ENCODE results near the gene PTTG1.

Gene PTTG1

DNA sequence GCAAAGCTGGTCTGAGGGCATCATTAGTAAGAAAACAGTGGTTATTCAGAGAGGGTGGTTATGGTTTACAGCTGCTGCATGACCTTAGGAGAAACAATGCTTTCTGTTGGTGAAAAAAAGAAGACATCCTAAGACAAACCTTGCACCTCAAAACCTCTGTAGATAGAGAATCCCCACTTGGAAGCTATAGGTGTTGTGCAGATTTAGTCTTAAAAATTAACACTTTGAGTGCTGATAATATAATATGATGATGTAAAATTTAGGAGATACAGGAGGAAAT, 1.4 kb upstream of the PTTG1 start:
- H4K8ac ChIP-seq (ENCODE audit: low read depth, low read length): no peak overlapping the region
- peaks cover 12 to 34% of the 10 kb centered on the region in 2 donors for H3K4me1 ChIP-seq (ENCODE audit: control insufficient read depth in 2 of 2, insufficient read depth in 1 of 2, low read depth in 1 of 2, low read length in 2 of 2)
- no peak overlapping the region for H3K27ac ChIP-seq (replicated peaks; ENCODE audit: low read length)
- no peak overlapping the region for H2BK5ac ChIP-seq (ENCODE audit: low read length)
- H3K4ac ChIP-seq (ENCODE audit: low read length): no peak overlapping the region
- no peak overlapping the region for H2BK12ac ChIP-seq (ENCODE audit: low read length)
- H2AFZ ChIP-seq (ENCODE audit: low read length): peak overlapping the region; percentile 84
- H3K23ac ChIP-seq (ENCODE audit: low read depth, low read length, poor library complexity): no peak overlapping the region
- no peak overlapping the region for H2AK5ac ChIP-seq (ENCODE audit: low read depth, low read length)
- no peak overlapping the region for H2BK15ac ChIP-seq (ENCODE audit: low read length)
- no peaks in the 10 kb centered on the region for H3K9me3 ChIP-seq (replicated peaks in 1 of 2; ENCODE audit: control insufficient read depth in 2 of 2, insufficient read depth in 1 of 2, low read depth in 1 of 2, low read length in 2 of 2)
- H3K4me2 ChIP-seq (ENCODE audit: insufficient read depth, low read length, poor library complexity, severe bottlenecking): no peak overlapping the region
- H3K27me3 ChIP-seq (ENCODE audit: control insufficient read depth in 3 of 3, insufficient read depth in 3 of 3, low read depth in 1 of 3, low read length in 3 of 3): no peaks in the 10 kb centered on the region
- H3K9ac ChIP-seq (ENCODE audit: low read depth, low read length, poor library complexity): no peak overlapping the region
- no peak overlapping the region for H4K91ac ChIP-seq (ENCODE audit: low read depth, low read length, poor library complexity)
- peaks cover 7% of the 10 kb centered on the region for H3K79me1 ChIP-seq (ENCODE audit: low read depth, low read length)
- H3K36me3 ChIP-seq (replicated peaks in 1 of 2; ENCODE audit: control insufficient read depth in 2 of 2, insufficient read depth in 2 of 2, low read length in 2 of 2): peaks cover 8 to 29% of the 10 kb centered on the region in 2 donors
- no peak overlapping the region for H3K18ac ChIP-seq (ENCODE audit: low read length)
- no peak overlapping the region for H3K14ac ChIP-seq (ENCODE audit: low read length)
- H3K4me3 ChIP-seq (ENCODE audit: low read length in 2 of 2): no peak overlapping the region
- H2BK120ac ChIP-seq (ENCODE audit: low read depth, low read length): no peak overlapping the region
- no peak for DNase-seq (ENCODE audit: low spot score)

DNA sequence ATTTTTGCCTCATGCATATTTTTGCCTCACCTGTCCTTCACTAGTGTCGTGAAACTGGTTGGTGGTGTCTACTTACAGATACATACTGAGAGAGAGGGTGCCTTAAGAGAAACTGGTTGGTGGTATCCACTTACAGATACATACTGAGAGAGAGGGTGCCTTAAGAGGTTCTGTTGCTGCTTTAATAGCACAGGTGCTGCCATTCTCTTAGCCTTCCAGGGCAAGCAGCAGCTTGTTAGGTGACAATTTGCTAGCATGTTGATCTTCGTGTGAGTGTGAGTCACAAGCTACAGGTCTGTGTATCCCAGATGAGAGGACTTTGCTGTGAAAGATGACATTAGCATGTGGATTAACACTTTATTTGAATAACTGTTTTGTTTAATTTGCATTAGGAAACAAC, 1.4 kb downstream of the PTTG1 start:
- Histone ChIP-seq H3K4me3 (ENCODE audit: low read length in 2 of 2) (peak overlapping the region; percentile 62 to 80), H2BK12ac (ENCODE audit: low read length) (no peak overlapping the region), H3K14ac (ENCODE audit: low read length) (no peak overlapping the region), H2AK5ac (ENCODE audit: low read depth, low read length) (no peak overlapping the region), H3K18ac (ENCODE audit: low read length) (no peak overlapping the region), H3K4me1 (ENCODE audit: control insufficient read depth in 2 of 2, insufficient read depth in 1 of 2, low read depth in 1 of 2, low read length in 2 of 2) (peaks cover 9 to 31% of the 10 kb centered on the region in 2 donors), H3K9me3 (replicated peaks in 1 of 2; ENCODE audit: control insufficient read depth in 2 of 2, insufficient read depth in 1 of 2, low read depth in 1 of 2, low read length in 2 of 2) (no peaks in the 10 kb centered on the region), H4K8ac (ENCODE audit: low read depth, low read length) (no peak overlapping the region), H2BK5ac (ENCODE audit: low read length) (no peak overlapping the region), H3K36me3 (replicated peaks in 1 of 2; ENCODE audit: control insufficient read depth in 2 of 2, insufficient read depth in 2 of 2, low read length in 2 of 2) (peaks cover 13 to 57% of the 10 kb centered on the region in 2 donors), H2AFZ (ENCODE audit: low read length) (no peak overlapping the region), H3K23ac (ENCODE audit: low read depth, low read length, poor library complexity) (no peak overlapping the region), H2BK120ac (ENCODE audit: low read depth, low read length) (no peak overlapping the region), H3K27ac (replicated peaks; ENCODE audit: low read length) (no peak overlapping the region), H3K4ac (ENCODE audit: low read length) (no peak overlapping the region), H3K27me3 (ENCODE audit: control insufficient read depth in 3 of 3, insufficient read depth in 3 of 3, low read depth in 1 of 3, low read length in 3 of 3) (no peaks in the 10 kb centered on the region), H3K79me1 (ENCODE audit: low read depth, low read length) (peaks cover 4% of the 10 kb centered on the region), H4K91ac (ENCODE audit: low read depth, low read length, poor library complexity) (no peak overlapping the region), H2BK15ac (ENCODE audit: low read length) (no peak overlapping the region), H3K9ac (ENCODE audit: low read depth, low read length, poor library complexity) (no peak overlapping the region), H3K4me2 (ENCODE audit: insufficient read depth, low read length, poor library complexity, severe bottlenecking) (peak overlapping the region; percentile 43)
- no peak for DNase-seq (ENCODE audit: low spot score)
- no CpG with 5 or more reads among the region's 2 CpGs for WGBS, 2 donors (ENCODE audit: extremely low coverage in 2 of 2, insufficient read length in 2 of 2, insufficient replicate concordance in 1 of 2)

DNA sequence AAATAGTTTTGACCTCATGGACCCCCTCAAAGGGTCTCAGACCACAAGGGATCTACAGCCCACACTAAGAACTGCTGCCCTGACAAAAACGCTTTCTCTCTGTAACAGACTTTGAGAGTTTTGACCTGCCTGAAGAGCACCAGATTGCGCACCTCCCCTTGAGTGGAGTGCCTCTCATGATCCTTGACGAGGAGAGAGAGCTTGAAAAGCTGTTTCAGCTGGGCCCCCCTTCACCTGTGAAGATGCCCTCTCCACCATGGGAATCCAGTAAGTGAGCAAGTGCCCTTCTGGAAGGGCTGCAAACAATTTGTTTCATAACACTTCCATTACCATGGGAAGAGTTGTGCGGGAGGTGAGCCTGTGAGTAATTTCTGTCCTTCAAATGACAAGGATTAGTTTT, 6.0 kb downstream of the PTTG1 start:
- H2BK15ac ChIP-seq (ENCODE audit: low read length): no peak overlapping the region
- WGBS, 2 donors (ENCODE audit: extremely low coverage in 2 of 2, insufficient read length in 2 of 2, insufficient replicate concordance in 1 of 2): no CpG with 5 or more reads among the region's 4 CpGs
- no peak overlapping the region for H2BK5ac ChIP-seq (ENCODE audit: low read length)
- no peak overlapping the region for H2AK5ac ChIP-seq (ENCODE audit: low read depth, low read length)
- H2BK12ac ChIP-seq (ENCODE audit: low read length): no peak overlapping the region
- no peaks in the 10 kb centered on the region for H3K9me3 ChIP-seq (replicated peaks in 1 of 2; ENCODE audit: control insufficient read depth in 2 of 2, insufficient read depth in 1 of 2, low read depth in 1 of 2, low read length in 2 of 2)
- no peak overlapping the region for H4K8ac ChIP-seq (ENCODE audit: low read depth, low read length)
- no peak overlapping the region for H3K27ac ChIP-seq (replicated peaks; ENCODE audit: low read length)
- H2BK120ac ChIP-seq (ENCODE audit: low read depth, low read length): no peak overlapping the region
- no peak overlapping the region for H3K4ac ChIP-seq (ENCODE audit: low read length)
- H3K4me1 ChIP-seq (ENCODE audit: control insufficient read depth in 2 of 2, insufficient read depth in 1 of 2, low read depth in 1 of 2, low read length in 2 of 2): peaks cover 7 to 20% of the 10 kb centered on the region in 2 donors
- H2AFZ ChIP-seq (ENCODE audit: low read length): no peak overlapping the region
- H3K9ac ChIP-seq (ENCODE audit: low read depth, low read length, poor library complexity): no peak overlapping the region
- H3K14ac ChIP-seq (ENCODE audit: low read length): no peak overlapping the region
- H3K27me3 ChIP-seq (ENCODE audit: control insufficient read depth in 3 of 3, insufficient read depth in 3 of 3, low read depth in 1 of 3, low read length in 3 of 3): no peaks in the 10 kb centered on the region
- peaks cover 24 to 76% of the 10 kb centered on the region in 2 donors for H3K36me3 ChIP-seq (replicated peaks in 1 of 2; ENCODE audit: control insufficient read depth in 2 of 2, insufficient read depth in 2 of 2, low read length in 2 of 2)
- no peak overlapping the region for H3K4me3 ChIP-seq (ENCODE audit: low read length in 2 of 2)
- H3K23ac ChIP-seq (ENCODE audit: low read depth, low read length, poor library complexity): no peak overlapping the region
- no peak for DNase-seq (ENCODE audit: low spot score)
- H3K79me1 ChIP-seq (ENCODE audit: low read depth, low read length): peaks cover 4% of the 10 kb centered on the region
- no peak overlapping the region for H4K91ac ChIP-seq (ENCODE audit: low read depth, low read length, poor library complexity)
- no peak overlapping the region for H3K4me2 ChIP-seq (ENCODE audit: insufficient read depth, low read length, poor library complexity, severe bottlenecking)
- no peak overlapping the region for H3K18ac ChIP-seq (ENCODE audit: low read length)

DNA sequence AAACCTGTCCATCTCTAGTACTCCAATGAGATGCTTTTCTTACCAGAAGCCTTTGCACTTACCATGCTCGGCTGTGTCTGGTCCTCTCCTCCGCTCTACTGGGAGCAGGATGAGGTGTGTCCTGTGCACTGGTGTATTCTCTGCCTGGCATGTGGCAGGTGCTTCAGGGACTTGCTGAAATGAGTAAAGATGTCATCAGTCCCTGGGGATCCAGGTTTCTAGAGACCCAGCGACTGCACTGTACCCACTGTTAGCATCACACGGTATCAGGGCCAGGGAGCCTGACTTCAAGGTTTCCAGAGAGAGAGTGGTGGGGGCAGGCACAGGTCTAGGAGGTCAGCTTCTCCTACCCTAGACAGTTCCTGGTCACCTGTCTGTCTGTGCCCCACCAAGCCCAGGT, 10.5 kb downstream of the PTTG1 start:
- Histone ChIP-seq H3K18ac (ENCODE audit: low read length) (no peak overlapping the region), H3K9me3 (replicated peaks in 1 of 2; ENCODE audit: control insufficient read depth in 2 of 2, insufficient read depth in 1 of 2, low read depth in 1 of 2, low read length in 2 of 2) (no peaks in the 10 kb centered on the region), H3K27ac (replicated peaks; ENCODE audit: low read length) (no peak overlapping the region), H3K4me3 (ENCODE audit: low read length in 2 of 2) (no peak overlapping the region), H3K4me1 (ENCODE audit: control insufficient read depth in 2 of 2, insufficient read depth in 1 of 2, low read depth in 1 of 2, low read length in 2 of 2) (peaks cover 12 to 16% of the 10 kb centered on the region in 2 donors), H3K14ac (ENCODE audit: low read length) (no peak overlapping the region), H3K4ac (ENCODE audit: low read length) (no peak overlapping the region), H3K9ac (ENCODE audit: low read depth, low read length, poor library complexity) (no peak overlapping the region), H3K4me2 (ENCODE audit: insufficient read depth, low read length, poor library complexity, severe bottlenecking) (no peak overlapping the region), H4K91ac (ENCODE audit: low read depth, low read length, poor library complexity) (no peak overlapping the region), H2BK120ac (ENCODE audit: low read depth, low read length) (no peak overlapping the region), H3K36me3 (replicated peaks in 1 of 2; ENCODE audit: control insufficient read depth in 2 of 2, insufficient read depth in 2 of 2, low read length in 2 of 2) (peaks cover 16 to 30% of the 10 kb centered on the region in 2 donors), H3K27me3 (ENCODE audit: control insufficient read depth in 3 of 3, insufficient read depth in 3 of 3, low read depth in 1 of 3, low read length in 3 of 3) (peaks cover 0 to 5% (median 0%) of the 10 kb centered on the region in 3 experiments), H3K79me1 (ENCODE audit: low read depth, low read length) (no peaks in the 10 kb centered on the region), H2BK15ac (ENCODE audit: low read length) (no peak overlapping the region), H2AK5ac (ENCODE audit: low read depth, low read length) (no peak overlapping the region), H2BK5ac (ENCODE audit: low read length) (no peak overlapping the region), H2AFZ (ENCODE audit: low read length) (no peak overlapping the region), H4K8ac (ENCODE audit: low read depth, low read length) (no peak overlapping the region), H3K23ac (ENCODE audit: low read depth, low read length, poor library complexity) (no peak overlapping the region), H2BK12ac (ENCODE audit: low read length) (no peak overlapping the region)
- DNase-seq (ENCODE audit: low spot score): no peak
- WGBS, 2 donors (ENCODE audit: extremely low coverage in 2 of 2, insufficient read length in 2 of 2, insufficient replicate concordance in 1 of 2): no CpG with 5 or more reads among the region's 4 CpGs
